Measurements from ENCODE around the gene THSD7A. TPM values are rescaled to one million over a fixed set of nuclear protein-coding genes. Genes with fewer than 3 reads are reported as not detected.

THSD7A gene
- total RNA-seq, 1 donor from 2014 or later = 0.28 TPM

- Mint-ChIP-seq H3K4me1 (no peaks in the 10 kb centered on the region), H3K27ac (no peak overlapping the region), H3K9me3 (no peaks in the 10 kb centered on the region), H3K27me3 (ENCODE audit: insufficient read depth, low read depth) (no peaks in the 10 kb centered on the region), H3K4me3 (no peak overlapping the region), H3K36me3 (no peaks in the 10 kb centered on the region)
- no peak overlapping the region for H2AFZ ChIP-seq (replicated peaks)
- H3K9ac ChIP-seq = no peak overlapping the region
- DNase-seq (ENCODE audit: low spot score) = no peak
- H3K4me2 ChIP-seq = no peak overlapping the region
- no peaks in the 10 kb centered on the region for H3K27me3 ChIP-seq
- no peak overlapping the region for H3K4me3 ChIP-seq
- TF ChIP-seq CTCF (IDR thresholded peaks at IDR 0.05) (no peak), EZH2 (IDR thresholded peaks at IDR 0.05) (no peak), EZH2phosphoT487 (IDR thresholded peaks at IDR 0.05) (no peak)
- H3K4me1 ChIP-seq = no peaks in the 10 kb centered on the region
- no peak overlapping the region for H3K27ac ChIP-seq
- H3K79me2 ChIP-seq (ENCODE audit: low read depth) = no peaks in the 10 kb centered on the region
- H4K20me1 ChIP-seq (ENCODE audit: low read depth) = no peaks in the 10 kb centered on the region
- no peaks in the 10 kb centered on the region for H3K36me3 ChIP-seq
- no peaks in the 10 kb centered on the region for H3F3A ChIP-seq (ENCODE audit: low read depth)
- no peaks in the 10 kb centered on the region for H3K9me3 ChIP-seq (ENCODE audit: low read depth)
Measured at GRCh38 chr7:11587814-11588213, 244.2 kb downstream of the THSD7A start.

DNA sequence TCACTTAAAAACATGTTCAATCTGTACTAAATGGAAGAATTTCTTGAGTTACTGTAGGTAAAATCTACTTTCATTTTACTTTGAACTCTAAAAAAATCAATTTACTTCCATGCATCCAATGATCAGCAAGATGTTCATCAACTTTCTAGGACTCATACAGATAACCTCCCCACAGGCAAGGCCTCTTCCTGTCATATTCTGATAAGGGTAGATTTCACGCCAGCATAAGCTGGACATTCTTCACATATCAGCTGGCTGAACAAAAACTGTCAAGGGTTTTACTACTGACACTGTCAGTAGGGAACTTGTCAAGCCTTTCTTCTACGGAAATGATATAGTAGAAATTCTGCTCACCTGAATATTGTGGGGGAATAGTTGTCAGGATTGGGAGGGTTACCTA, 244.9 kb downstream of the THSD7A start:
- Histone ChIP-seq H3K9me3 (ENCODE audit: low read depth) (no peaks in the 10 kb centered on the region), H3K27me3 (no peaks in the 10 kb centered on the region), H3K79me2 (ENCODE audit: low read depth) (no peaks in the 10 kb centered on the region), H3K4me2 (no peak overlapping the region), H3F3A (ENCODE audit: low read depth) (no peaks in the 10 kb centered on the region), H3K27ac (no peak overlapping the region), H3K9ac (no peak overlapping the region), H2AFZ (replicated peaks) (no peak overlapping the region), H3K4me3 (no peak overlapping the region), H4K20me1 (ENCODE audit: low read depth) (no peaks in the 10 kb centered on the region), H3K36me3 (no peaks in the 10 kb centered on the region), H3K4me1 (no peaks in the 10 kb centered on the region)
- H3K4me3 Mint-ChIP-seq = no peak overlapping the region
- TF ChIP-seq EZH2phosphoT487 (IDR thresholded peaks at IDR 0.05) (no peak), CTCF (IDR thresholded peaks at IDR 0.05) (no peak), EZH2 (IDR thresholded peaks at IDR 0.05) (no peak)
- H3K36me3 Mint-ChIP-seq = no peaks in the 10 kb centered on the region
- DNase-seq (ENCODE audit: low spot score) = no peak
- no peaks in the 10 kb centered on the region for H3K9me3 Mint-ChIP-seq
- H3K27me3 Mint-ChIP-seq (ENCODE audit: insufficient read depth, low read depth) = no peaks in the 10 kb centered on the region
- no peaks in the 10 kb centered on the region for H3K4me1 Mint-ChIP-seq
- H3K27ac Mint-ChIP-seq = no peak overlapping the region

GRCh38 chr7:11584406-11585031, 247.5 kb downstream of the THSD7A start:
- Histone ChIP-seq H4K20me1 (ENCODE audit: low read depth) (no peaks in the 10 kb centered on the region), H3K79me2 (ENCODE audit: low read depth) (no peaks in the 10 kb centered on the region), H3K4me3 (no peak overlapping the region), H3F3A (ENCODE audit: low read depth) (no peaks in the 10 kb centered on the region), H3K27me3 (no peaks in the 10 kb centered on the region), H3K36me3 (no peaks in the 10 kb centered on the region), H3K9ac (no peak overlapping the region), H3K27ac (no peak overlapping the region), H3K4me1 (no peaks in the 10 kb centered on the region), H3K4me2 (no peak overlapping the region), H2AFZ (replicated peaks) (no peak overlapping the region), H3K9me3 (ENCODE audit: low read depth) (no peaks in the 10 kb centered on the region)
- Mint-ChIP-seq H3K4me1 (no peaks in the 10 kb centered on the region), H3K9me3 (no peaks in the 10 kb centered on the region), H3K36me3 (no peaks in the 10 kb centered on the region), H3K27me3 (ENCODE audit: insufficient read depth, low read depth) (no peaks in the 10 kb centered on the region), H3K27ac (no peak overlapping the region), H3K4me3 (no peak overlapping the region)
- no peak for DNase-seq (ENCODE audit: low spot score)
- TF ChIP-seq EZH2 (IDR thresholded peaks at IDR 0.05) = no peak
- no peak for TF ChIP-seq CTCF (IDR thresholded peaks at IDR 0.05)
- TF ChIP-seq EZH2phosphoT487 (IDR thresholded peaks at IDR 0.05) = no peak

All from neural progenitor cell (in vitro differentiated cells).